Transverse colon (tissue), 4 donors: ENCODE measurements around the gene C19orf85. TPM values are rescaled to one million over a fixed set of nuclear protein-coding genes. Genes with fewer than 3 reads are reported as not detected.

Source experiments
- DNase-seq: peaks from one replicate; pipeline ENCODE4 v3.0.0-alpha.2; 2019
- H3K27ac ChIP-seq, 4 donors: fragments of 200-600 bp; sonication (generic); 2 replicates each; pipeline ENCODE4 v1.5.1; 2016 to 2018; ENCODE audit warnings: inconsistent platforms in 4 of 4
- H3K27me3 ChIP-seq: fragments of 200-600 bp; sonication (generic); 2 replicates; pipeline ENCODE4 v1.5.1; 2017; ENCODE audit warnings: inconsistent platforms
- H3K36me3 ChIP-seq, 4 donors: fragments of 200-600 bp; sonication (generic); 2 replicates each; pipeline ENCODE4 v1.5.1; 2017 to 2019; ENCODE audit warnings: inconsistent platforms in 4 of 4
- H3K4me1 ChIP-seq, 4 donors: fragments of 200-600 bp; sonication (generic); 2 replicates each; pipeline ENCODE4 v1.5.1; 2017 to 2020; ENCODE audit warnings: inconsistent platforms in 4 of 4
- H3K4me3 ChIP-seq, 4 donors: fragments of 200-600 bp; sonication (generic); 1 replicate in 1 of 4; 2 replicates in 3 of 4; pipeline versions ENCODE4 v1.5.1 to v1.6.1; 2017 to 2019; ENCODE audit warnings: inconsistent platforms in 4 of 4
- H3K9me3 ChIP-seq, 2 donors: fragments of 200-600 bp; sonication (generic); 2 replicates each; pipeline ENCODE4 v1.5.1; 2017 to 2019; ENCODE audit warnings: inconsistent platforms in 2 of 2
- EP300 ChIP-seq: sonication (generic); formaldehyde crosslinking; IDR thresholded peaks from one replicate; pipeline ENCODE4 v1.6.1; 2017; ENCODE audit warnings: antibody characterized with exemption, low read depth
- POLR2A ChIP-seq: fragments of 450-650 bp; IDR thresholded peaks from one replicate; pipeline ENCODE4 v1.6.1; 2016; ENCODE audit warnings: antibody characterized with exemption, mild to moderate bottlenecking, moderate library complexity
- POLR2AphosphoS5 ChIP-seq, 3 donors: sonication (generic); formaldehyde crosslinking; IDR thresholded peaks; one replicate each; pipeline ENCODE4 v1.6.1; 2016; ENCODE audit warnings: antibody characterized with exemption in 3 of 3
- WGBS, 2 donors: methylation state at CpG; one replicate each; pipeline ENCODE4 v1.1.5; 2018; ENCODE audit warnings: low coverage in 1 of 2; 5-methylcytosine and 5-hydroxymethylcytosine counted together
- in situ Hi-C, 4 donors: fragments of 200-750 bp; cut with MboI; loops; one replicate each; pipeline versions ENCODE4 v1.15.0 to v1.15.1; 2017; ENCODE audit warnings: low sequenced_read_pairs in 3 of 4, low pct_ligation_motif_present in 1 of 4, low pct_unique_long_range_greater_than_20kb in 1 of 4
- intact Hi-C: fragments of 100-400 bp; cut with DNase I; formaldehyde crosslinking; loops from one replicate; pipeline ENCODE4 v1.15.1; 2023; ENCODE audit warnings: low total_unique reads
- total RNA-seq, 4 donors: library from RNA; depleted of rRNA; stranded (reverse); fragments of >200 nt; gene quantifications; one replicate each; pipeline ENCODE4 v1.1.0, GENCODE V29; 2016
- TF ChIP-seq, protein P1 (sequence below), 5 experiments: fragments of 200-600 bp in 3 of 5; fragments of 450-650 bp in 2 of 5; sonication (generic) in 3 of 5; IDR thresholded peaks; 1 replicate in 2 of 5; 2 replicates in 3 of 5; pipeline ENCODE4 v1.5.1; 2016 to 2017; ENCODE audit warnings: antibody characterized with exemption in 5 of 5, inconsistent platforms in 3 of 5, mild to moderate bottlenecking in 2 of 5, moderate library complexity in 1 of 5

The C19orf85 gene
- total RNA-seq, 4 donors from 2014 or later, result not detected

DNA sequence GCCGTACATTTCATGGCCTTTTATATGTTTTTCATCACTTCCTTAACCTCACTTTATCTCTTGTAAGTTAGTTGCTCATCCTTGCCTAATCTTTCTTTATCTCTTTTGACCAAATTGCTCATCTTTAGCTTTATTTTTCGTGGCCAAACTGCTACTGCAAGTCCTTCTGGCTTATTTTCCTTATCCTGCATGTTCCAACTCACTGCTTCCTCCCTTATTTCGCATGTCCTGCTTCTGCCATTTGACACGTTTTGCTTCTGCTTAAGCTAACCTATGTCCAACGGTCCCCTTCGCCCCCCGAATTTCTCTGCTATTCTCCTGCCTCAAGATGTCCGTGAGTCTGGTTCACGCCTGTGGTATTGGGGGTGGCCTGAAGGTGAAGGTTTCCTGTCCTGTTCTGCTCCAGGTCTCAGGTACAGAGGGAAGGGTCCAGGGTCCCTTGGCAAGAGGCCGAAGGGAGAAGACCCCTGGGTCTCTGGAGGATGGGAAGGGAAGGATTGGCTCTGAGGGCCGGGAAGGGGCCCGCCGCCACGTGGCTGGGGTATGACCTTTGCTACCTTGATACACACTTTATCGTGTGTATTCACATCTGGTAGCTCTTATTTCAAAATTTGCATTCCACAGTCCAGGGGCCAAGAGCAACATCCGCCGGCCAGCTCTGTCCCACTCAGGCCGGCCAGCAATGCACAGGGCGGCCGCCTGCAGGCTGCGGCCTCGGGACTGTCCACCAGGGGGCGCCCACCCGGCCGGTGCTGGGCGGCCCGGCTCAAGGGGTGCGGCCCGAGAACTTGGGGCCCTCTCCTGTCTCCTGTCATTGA is 2.9 kb upstream of the C19orf85 start:
- DNase-seq, result peak; percentile 75
- Histone ChIP-seq H3K27me3 (no peaks in the 10 kb centered on the region), H3K36me3 (no peaks in the 10 kb centered on the region), H3K4me3 (no peak overlapping the region), H3K4me1 (peaks cover 3 to 7% (median 5%) of the 10 kb centered on the region in 4 donors), H3K9me3 (no peaks in the 10 kb centered on the region), H3K27ac (no peak overlapping the region)
- 33 to 59% methylated on average over 8 to 29 of the region's 29 CpGs for WGBS, 2 donors
- TF ChIP-seq, protein P1, sequence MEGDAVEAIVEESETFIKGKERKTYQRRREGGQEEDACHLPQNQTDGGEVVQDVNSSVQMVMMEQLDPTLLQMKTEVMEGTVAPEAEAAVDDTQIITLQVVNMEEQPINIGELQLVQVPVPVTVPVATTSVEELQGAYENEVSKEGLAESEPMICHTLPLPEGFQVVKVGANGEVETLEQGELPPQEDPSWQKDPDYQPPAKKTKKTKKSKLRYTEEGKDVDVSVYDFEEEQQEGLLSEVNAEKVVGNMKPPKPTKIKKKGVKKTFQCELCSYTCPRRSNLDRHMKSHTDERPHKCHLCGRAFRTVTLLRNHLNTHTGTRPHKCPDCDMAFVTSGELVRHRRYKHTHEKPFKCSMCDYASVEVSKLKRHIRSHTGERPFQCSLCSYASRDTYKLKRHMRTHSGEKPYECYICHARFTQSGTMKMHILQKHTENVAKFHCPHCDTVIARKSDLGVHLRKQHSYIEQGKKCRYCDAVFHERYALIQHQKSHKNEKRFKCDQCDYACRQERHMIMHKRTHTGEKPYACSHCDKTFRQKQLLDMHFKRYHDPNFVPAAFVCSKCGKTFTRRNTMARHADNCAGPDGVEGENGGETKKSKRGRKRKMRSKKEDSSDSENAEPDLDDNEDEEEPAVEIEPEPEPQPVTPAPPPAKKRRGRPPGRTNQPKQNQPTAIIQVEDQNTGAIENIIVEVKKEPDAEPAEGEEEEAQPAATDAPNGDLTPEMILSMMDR (IDR thresholded peaks at IDR 0.05), result peak; percentile 91 to 100 (median 99)
- no peak for TF ChIP-seq POLR2A
- in situ Hi-C loops (no loop called here), intact Hi-C loops (loop anchor here (2.0 kb wide), 1 partner anchor 37 kb away; no protein-coding TSS in a partner anchor)

DNA sequence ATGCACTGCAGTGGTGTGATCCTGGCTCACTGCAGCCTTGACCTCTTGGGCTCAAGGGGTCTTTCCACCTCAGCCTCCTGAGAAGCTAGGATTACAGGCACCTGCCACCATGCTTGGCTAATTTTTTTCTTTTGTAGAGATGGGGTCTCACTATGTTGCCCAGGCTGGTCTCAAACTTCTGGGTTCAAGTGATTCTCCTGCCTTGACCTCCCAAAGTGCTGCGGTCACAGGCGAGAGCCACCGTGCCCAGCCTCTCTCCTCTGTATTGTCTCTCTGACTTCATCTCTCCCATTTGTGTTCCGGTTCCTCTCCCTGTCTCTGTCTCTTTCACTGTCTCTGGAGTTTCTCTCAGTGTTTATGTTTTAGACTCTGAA is 1.7 kb upstream of the C19orf85 start:
- Histone ChIP-seq H3K4me1 (peaks cover 3 to 12% (median 9%) of the 10 kb centered on the region in 4 donors), H3K27me3 (no peaks in the 10 kb centered on the region), H3K36me3 (no peaks in the 10 kb centered on the region), H3K4me3 (no peak overlapping the region), H3K9me3 (no peaks in the 10 kb centered on the region), H3K27ac (no peak overlapping the region)
- TF ChIP-seq EP300, result no peak
- intact Hi-C loops (loop anchor here (2.0 kb wide), 1 partner anchor 39 kb away; no protein-coding TSS in a partner anchor), in situ Hi-C loops (no loop called here)
- no peak for DNase-seq
- WGBS, 2 donors, result 90 to 100% methylated on average over 1 to 4 of the region's 4 CpGs

DNA sequence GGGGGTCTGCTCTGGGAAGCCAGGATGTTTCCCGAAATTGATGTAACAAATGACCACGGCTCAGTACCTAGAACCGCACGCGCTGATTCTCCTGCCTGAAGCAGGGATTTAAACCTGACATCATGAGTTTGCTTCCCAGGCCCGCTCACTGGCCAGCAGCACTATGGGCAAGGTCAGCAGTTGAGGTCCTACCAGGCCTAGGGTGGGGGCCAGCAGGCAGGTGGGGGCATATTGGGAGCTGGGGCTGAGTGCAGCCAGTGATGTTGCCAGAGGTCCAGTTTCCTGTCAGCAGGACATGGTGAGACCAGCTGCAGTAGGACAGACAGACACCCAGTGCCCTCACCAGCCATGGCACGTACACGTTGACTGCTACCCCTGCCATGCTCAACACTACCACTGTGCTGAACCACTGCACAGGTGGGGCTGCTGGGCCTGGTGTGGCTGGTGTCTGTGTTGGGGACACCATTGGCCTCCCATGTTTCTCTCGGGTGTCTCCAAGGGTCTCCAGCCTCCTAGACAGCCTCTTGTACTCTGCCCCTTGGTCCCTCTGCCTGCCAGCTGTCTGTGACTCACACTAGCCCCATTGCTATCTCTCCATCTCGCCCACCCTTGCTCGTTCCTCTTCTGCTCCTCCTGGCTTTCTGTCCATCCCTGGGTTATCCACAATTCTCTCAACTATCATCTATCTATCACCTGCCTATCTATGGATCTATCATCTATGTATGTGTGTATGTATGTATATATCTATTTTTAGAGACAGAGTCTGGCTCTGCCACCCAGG is 1.1 kb upstream of the C19orf85 start:
- intact Hi-C loops, result loop anchor here (2.0 kb wide), 1 partner anchor 39 kb away; no protein-coding TSS in a partner anchor
- in situ Hi-C loops, result no loop called here
- Histone ChIP-seq H3K27me3 (no peaks in the 10 kb centered on the region), H3K4me1 (peaks cover 6 to 18% (median 15%) of the 10 kb centered on the region in 4 donors), H3K9me3 (no peaks in the 10 kb centered on the region), H3K36me3 (no peaks in the 10 kb centered on the region), H3K4me3 (no peak overlapping the region), H3K27ac (no peak overlapping the region)
- TF ChIP-seq POLR2A (no peak), POLR2AphosphoS5 (IDR thresholded peaks at IDR 0.05) (no peak), EP300 (no peak)
- TF ChIP-seq, protein P1 (IDR thresholded peaks at IDR 0.05), result no peak
- DNase-seq, result no peak
- WGBS, 2 donors, result 81% methylated on average over 11 of the region's 11 CpGs; no CpG with 5 or more reads in 1 of the 2 donors

DNA sequence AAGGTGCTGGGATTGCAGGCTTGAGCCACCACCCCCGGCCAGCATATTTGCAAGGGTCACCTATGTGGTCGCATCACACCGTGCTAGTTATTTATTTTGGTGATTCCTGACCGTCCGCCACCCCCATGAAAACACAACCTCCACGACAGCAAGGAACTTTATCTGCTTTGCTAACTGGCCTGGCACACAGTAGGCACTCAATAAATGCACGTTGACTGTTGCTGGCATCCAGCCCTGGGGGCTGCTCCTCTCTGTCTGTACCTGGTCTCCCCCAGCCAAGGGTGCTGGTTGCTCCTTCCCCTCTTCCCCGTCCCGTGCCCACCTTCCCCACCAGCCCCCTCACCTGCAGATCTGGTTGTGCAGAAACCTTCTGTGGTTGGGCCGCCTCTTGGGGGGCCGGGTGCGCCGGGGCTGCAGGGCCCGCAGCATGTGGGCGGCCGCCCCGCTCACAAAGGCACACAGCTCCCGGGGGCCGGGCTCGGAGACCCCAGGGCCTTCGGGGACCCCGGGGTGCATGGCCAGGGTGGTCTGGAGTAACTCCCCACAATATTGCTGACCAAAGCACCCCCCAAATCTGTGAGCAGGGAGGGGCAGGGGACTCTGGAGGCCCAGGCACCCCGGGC is 401 bp downstream of the C19orf85 start:
- TF ChIP-seq EP300 (no peak), POLR2AphosphoS5 (IDR thresholded peaks at IDR 0.05) (no peak), POLR2A (no peak)
- TF ChIP-seq, protein P1 (IDR thresholded peaks at IDR 0.05), result no peak
- no peak for DNase-seq
- 76% methylated on average over 22 of the region's 23 CpGs; no CpG with 5 or more reads in 1 of the 2 donors for WGBS, 2 donors
- Histone ChIP-seq H3K27ac (no peak overlapping the region), H3K4me3 (no peak overlapping the region), H3K27me3 (no peaks in the 10 kb centered on the region), H3K36me3 (no peaks in the 10 kb centered on the region), H3K9me3 (no peaks in the 10 kb centered on the region), H3K4me1 (peaks cover 9 to 31% (median 23%) of the 10 kb centered on the region in 4 donors)
- intact Hi-C loops (no loop called here), in situ Hi-C loops (no loop called here)
